ENCODE measurements around the gene ERC2.

ERC2 gene

GRCh38 chr3:55826097-55826496 lies 642.2 kb downstream of the ERC2 start:
- no peaks in the 10 kb centered on the region for H3K36me3 ChIP-seq (ENCODE audit: insufficient read depth, low read length)
- no peak overlapping the region for H3K9ac ChIP-seq (ENCODE audit: low read depth, low read length)
- no peaks in the 10 kb centered on the region; the same call in 1 of the 2 replicates for H3K9me3 ChIP-seq (ENCODE audit: control insufficient read depth, insufficient read depth, low read length)
- H3K4me1 ChIP-seq (ENCODE audit: insufficient read depth, low read length), result no peaks in the 10 kb centered on the region; the same call in 1 of the 2 replicates

GRCh38 chr3:55824406-55824805 lies 643.9 kb downstream of the ERC2 start:
- no peak overlapping the region for H3K9ac ChIP-seq (ENCODE audit: low read depth, low read length)
- H3K4me1 ChIP-seq (ENCODE audit: insufficient read depth, low read length), result no peaks in the 10 kb centered on the region; the same call in 1 of the 2 replicates
- H3K9me3 ChIP-seq (ENCODE audit: control insufficient read depth, insufficient read depth, low read length), result no peaks in the 10 kb centered on the region
- no peaks in the 10 kb centered on the region for H3K36me3 ChIP-seq (ENCODE audit: insufficient read depth, low read length)

- Histone ChIP-seq H3K4me1 (ENCODE audit: insufficient read depth, low read length) (no peaks in the 10 kb centered on the region; the same call in 1 of the 2 replicates), H3K36me3 (ENCODE audit: insufficient read depth, low read length) (no peaks in the 10 kb centered on the region), H3K9ac (ENCODE audit: low read depth, low read length) (no peak overlapping the region), H3K9me3 (ENCODE audit: control insufficient read depth, insufficient read depth, low read length) (no peaks in the 10 kb centered on the region)
Observed at GRCh38 chr3:55823829-55824228, 644.4 kb downstream of the ERC2 start.

- H3K9me3 ChIP-seq (ENCODE audit: control insufficient read depth, insufficient read depth, low read length), result no peaks in the 10 kb centered on the region
- H3K4me1 ChIP-seq (ENCODE audit: insufficient read depth, low read length), result no peaks in the 10 kb centered on the region; the same call in 1 of the 2 replicates
- H3K36me3 ChIP-seq (ENCODE audit: insufficient read depth, low read length), result no peaks in the 10 kb centered on the region
- no peak overlapping the region for H3K9ac ChIP-seq (ENCODE audit: low read depth, low read length)
Observed at GRCh38 chr3:55823001-55823400, 645.3 kb downstream of the ERC2 start.

- H3K9ac ChIP-seq (ENCODE audit: low read depth, low read length), result no peak overlapping the region
- H3K36me3 ChIP-seq (ENCODE audit: insufficient read depth, low read length), result no peaks in the 10 kb centered on the region
- H3K9me3 ChIP-seq (ENCODE audit: control insufficient read depth, insufficient read depth, low read length), result no peaks in the 10 kb centered on the region
- no peaks in the 10 kb centered on the region for H3K4me1 ChIP-seq (ENCODE audit: insufficient read depth, low read length)
Observed at GRCh38 chr3:55819005-55819404, 649.3 kb downstream of the ERC2 start.

- H3K9me3 ChIP-seq (ENCODE audit: control insufficient read depth, insufficient read depth, low read length), result no peaks in the 10 kb centered on the region
- H3K36me3 ChIP-seq (ENCODE audit: insufficient read depth, low read length), result no peaks in the 10 kb centered on the region
- no peaks in the 10 kb centered on the region for H3K4me1 ChIP-seq (ENCODE audit: insufficient read depth, low read length)
- H3K9ac ChIP-seq (ENCODE audit: low read depth, low read length), result no peak overlapping the region
Observed at GRCh38 chr3:55818485-55818884, 649.8 kb downstream of the ERC2 start.

GRCh38 chr3:55816794-55817576 lies 651.3 kb downstream of the ERC2 start:
- Histone ChIP-seq H3K4me1 (ENCODE audit: insufficient read depth, low read length) (no peaks in the 10 kb centered on the region), H3K36me3 (ENCODE audit: insufficient read depth, low read length) (no peaks in the 10 kb centered on the region), H3K9me3 (ENCODE audit: control insufficient read depth, insufficient read depth, low read length) (no peaks in the 10 kb centered on the region), H3K9ac (ENCODE audit: low read depth, low read length) (no peak overlapping the region)

- no peaks in the 10 kb centered on the region for H3K36me3 ChIP-seq (ENCODE audit: insufficient read depth, low read length)
- no peak overlapping the region for H3K9ac ChIP-seq (ENCODE audit: low read depth, low read length)
- H3K9me3 ChIP-seq (ENCODE audit: control insufficient read depth, insufficient read depth, low read length), result no peaks in the 10 kb centered on the region
- no peaks in the 10 kb centered on the region for H3K4me1 ChIP-seq (ENCODE audit: insufficient read depth, low read length)
Observed at GRCh38 chr3:55815262-55815661, 653.0 kb downstream of the ERC2 start.

- H3K9ac ChIP-seq (ENCODE audit: low read depth, low read length), result no peak overlapping the region
- H3K9me3 ChIP-seq (ENCODE audit: control insufficient read depth, insufficient read depth, low read length), result no peaks in the 10 kb centered on the region
- no peaks in the 10 kb centered on the region for H3K36me3 ChIP-seq (ENCODE audit: insufficient read depth, low read length)
- no peaks in the 10 kb centered on the region for H3K4me1 ChIP-seq (ENCODE audit: insufficient read depth, low read length)
Observed at GRCh38 chr3:55813268-55814097, 654.8 kb downstream of the ERC2 start.

GRCh38 chr3:55812394-55813013 lies 655.8 kb downstream of the ERC2 start:
- Histone ChIP-seq H3K9me3 (ENCODE audit: control insufficient read depth, insufficient read depth, low read length) (no peaks in the 10 kb centered on the region), H3K9ac (ENCODE audit: low read depth, low read length) (no peak overlapping the region), H3K36me3 (ENCODE audit: insufficient read depth, low read length) (no peaks in the 10 kb centered on the region), H3K4me1 (ENCODE audit: insufficient read depth, low read length) (no peaks in the 10 kb centered on the region)

GRCh38 chr3:55807210-55807609 lies 661.1 kb downstream of the ERC2 start:
- H3K4me1 ChIP-seq (ENCODE audit: insufficient read depth, low read length), result no peaks in the 10 kb centered on the region
- no peaks in the 10 kb centered on the region for H3K36me3 ChIP-seq (ENCODE audit: insufficient read depth, low read length)
- H3K9me3 ChIP-seq (ENCODE audit: control insufficient read depth, insufficient read depth, low read length), result no peaks in the 10 kb centered on the region
- no peak overlapping the region for H3K9ac ChIP-seq (ENCODE audit: low read depth, low read length)

- Histone ChIP-seq H3K4me1 (ENCODE audit: insufficient read depth, low read length) (no peaks in the 10 kb centered on the region), H3K36me3 (ENCODE audit: insufficient read depth, low read length) (no peaks in the 10 kb centered on the region), H3K9ac (ENCODE audit: low read depth, low read length) (no peak overlapping the region), H3K9me3 (ENCODE audit: control insufficient read depth, insufficient read depth, low read length) (no peaks in the 10 kb centered on the region)
Observed at GRCh38 chr3:55805169-55805568, 663.1 kb downstream of the ERC2 start.

- no peak overlapping the region for H3K9ac ChIP-seq (ENCODE audit: low read depth, low read length)
- H3K4me1 ChIP-seq (ENCODE audit: insufficient read depth, low read length), result no peaks in the 10 kb centered on the region
- no peaks in the 10 kb centered on the region for H3K9me3 ChIP-seq (ENCODE audit: control insufficient read depth, insufficient read depth, low read length)
- no peaks in the 10 kb centered on the region for H3K36me3 ChIP-seq (ENCODE audit: insufficient read depth, low read length)
Observed at GRCh38 chr3:55804170-55805095, 663.8 kb downstream of the ERC2 start.

GRCh38 chr3:55802816-55803215 lies 665.5 kb downstream of the ERC2 start:
- Histone ChIP-seq H3K36me3 (ENCODE audit: insufficient read depth, low read length) (no peaks in the 10 kb centered on the region), H3K9ac (ENCODE audit: low read depth, low read length) (no peak overlapping the region), H3K4me1 (ENCODE audit: insufficient read depth, low read length) (no peaks in the 10 kb centered on the region), H3K9me3 (ENCODE audit: control insufficient read depth, insufficient read depth, low read length) (no peaks in the 10 kb centered on the region)
